Osteoblast (primary cell): Measurements from ENCODE around the gene TMEM129. TPM values are rescaled to one million over a fixed set of nuclear protein-coding genes. Genes with fewer than 3 reads are reported as not detected.

Experiments used
- DNase-seq: peaks from one replicate; pipeline ENCODE4 v3.0.0; 2011; ENCODE audit warnings: low spot score, mixed read lengths; ENCODE audit not compliant: insufficient read length; ENCODE audit errors: missing footprints
- H2AFZ ChIP-seq: 2 replicates; pipeline ENCODE4 v1.6.0; 2011; ENCODE audit warnings: mild to moderate bottlenecking, low read length
- H3K27ac ChIP-seq: 2 replicates; pipeline ENCODE4 v1.5.1; 2011; ENCODE audit warnings: mild to moderate bottlenecking, low read depth, low read length, moderate library complexity
- H3K27me3 ChIP-seq: 2 replicates; pipeline ENCODE4 v1.6.0; 2012; ENCODE audit warnings: mild to moderate bottlenecking, control low read depth, inconsistent platforms, low read length, moderate library complexity; ENCODE audit not compliant: insufficient read depth
- H3K36me3 ChIP-seq: 2 replicates; pipeline ENCODE4 v1.5.1; 2011; ENCODE audit warnings: mild to moderate bottlenecking, low read length, control low read depth, moderate library complexity; ENCODE audit not compliant: insufficient read depth
- H3K4me1 ChIP-seq: 2 replicates; pipeline ENCODE4 v1.5.1; 2011; ENCODE audit warnings: mild to moderate bottlenecking, low read length, control low read depth, moderate library complexity; ENCODE audit not compliant: insufficient read depth
- H3K4me2 ChIP-seq: 2 replicates; pipeline ENCODE4 v1.6.0; 2011; ENCODE audit warnings: mild to moderate bottlenecking, low read length; ENCODE audit not compliant: insufficient read depth
- H3K4me3 ChIP-seq: fragments of 200-600 bp; sonication (generic); 3 replicates; pipeline ENCODE4 v1.5.1; 2012; ENCODE audit warnings: mild to moderate bottlenecking, low read length, inconsistent platforms; ENCODE audit not compliant: insufficient read depth
- H3K79me2 ChIP-seq: 2 replicates; pipeline ENCODE4 v1.6.0; 2012; ENCODE audit warnings: mild to moderate bottlenecking, low read length, control low read depth, inconsistent platforms; ENCODE audit not compliant: insufficient read depth
- H3K9me3 ChIP-seq: 2 replicates; pipeline ENCODE4 v1.5.1; 2011; ENCODE audit warnings: low read depth, low read length, control low read depth
- H4K20me1 ChIP-seq: 2 replicates; pipeline ENCODE4 v1.6.0; 2012; ENCODE audit warnings: mild to moderate bottlenecking, low read length, control low read depth; ENCODE audit not compliant: insufficient read depth
- total RNA-seq: library from RNA; depleted of rRNA; stranded (reverse); fragments of >200 nt; gene quantifications from 2 replicates; pipeline ENCODE4 v1.2.3, GENCODE V29; 2012
- TF ChIP-seq, protein P1 (sequence below): IDR thresholded peaks from 2 replicates; pipeline ENCODE4 v1.5.1; 2011; ENCODE audit warnings: mild to moderate bottlenecking, low read depth, low read length, moderate library complexity; ENCODE audit errors: extremely low read depth

The TMEM129 gene
- total RNA-seq, 1 donor = 38.0 TPM

- Histone ChIP-seq H3K27me3 (no peaks in the 10 kb centered on the region), H3K4me2 (no peak overlapping the region), H3K79me2 (no peaks in the 10 kb centered on the region), H3K36me3 (peaks cover 19% of the 10 kb centered on the region), H2AFZ (no peak overlapping the region), H3K4me3 (no peak overlapping the region), H3K9me3 (no peaks in the 10 kb centered on the region), H3K4me1 (no peaks in the 10 kb centered on the region), H4K20me1 (no peaks in the 10 kb centered on the region), H3K27ac (no peak overlapping the region)
- TF ChIP-seq, protein P1, sequence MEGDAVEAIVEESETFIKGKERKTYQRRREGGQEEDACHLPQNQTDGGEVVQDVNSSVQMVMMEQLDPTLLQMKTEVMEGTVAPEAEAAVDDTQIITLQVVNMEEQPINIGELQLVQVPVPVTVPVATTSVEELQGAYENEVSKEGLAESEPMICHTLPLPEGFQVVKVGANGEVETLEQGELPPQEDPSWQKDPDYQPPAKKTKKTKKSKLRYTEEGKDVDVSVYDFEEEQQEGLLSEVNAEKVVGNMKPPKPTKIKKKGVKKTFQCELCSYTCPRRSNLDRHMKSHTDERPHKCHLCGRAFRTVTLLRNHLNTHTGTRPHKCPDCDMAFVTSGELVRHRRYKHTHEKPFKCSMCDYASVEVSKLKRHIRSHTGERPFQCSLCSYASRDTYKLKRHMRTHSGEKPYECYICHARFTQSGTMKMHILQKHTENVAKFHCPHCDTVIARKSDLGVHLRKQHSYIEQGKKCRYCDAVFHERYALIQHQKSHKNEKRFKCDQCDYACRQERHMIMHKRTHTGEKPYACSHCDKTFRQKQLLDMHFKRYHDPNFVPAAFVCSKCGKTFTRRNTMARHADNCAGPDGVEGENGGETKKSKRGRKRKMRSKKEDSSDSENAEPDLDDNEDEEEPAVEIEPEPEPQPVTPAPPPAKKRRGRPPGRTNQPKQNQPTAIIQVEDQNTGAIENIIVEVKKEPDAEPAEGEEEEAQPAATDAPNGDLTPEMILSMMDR = no peak
- DNase-seq = no peak
Measured at GRCh38 chr4:1745697-1746096, 24.6 kb upstream of the TMEM129 start.

DNA sequence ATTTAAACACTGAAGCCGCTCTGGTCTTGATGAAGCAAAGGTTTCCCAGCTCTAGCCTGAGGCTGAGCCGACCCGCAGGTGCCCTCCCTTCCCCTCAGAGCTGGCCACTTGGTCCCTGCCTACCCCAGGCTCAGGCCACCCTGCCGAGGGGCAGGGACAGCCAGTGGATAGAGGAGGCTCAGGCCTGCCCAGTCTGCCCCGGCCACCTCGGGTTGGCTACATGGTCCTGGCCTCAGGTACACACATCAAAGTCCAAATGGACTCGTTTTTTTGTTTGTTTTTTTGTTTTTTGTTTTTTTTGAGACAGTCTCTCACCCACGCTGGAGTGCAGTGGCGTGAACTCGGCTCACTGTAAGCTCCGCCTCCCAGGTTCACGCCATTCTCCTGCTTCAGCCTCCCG is 24.0 kb upstream of the TMEM129 start:
- no peak for DNase-seq

DNA sequence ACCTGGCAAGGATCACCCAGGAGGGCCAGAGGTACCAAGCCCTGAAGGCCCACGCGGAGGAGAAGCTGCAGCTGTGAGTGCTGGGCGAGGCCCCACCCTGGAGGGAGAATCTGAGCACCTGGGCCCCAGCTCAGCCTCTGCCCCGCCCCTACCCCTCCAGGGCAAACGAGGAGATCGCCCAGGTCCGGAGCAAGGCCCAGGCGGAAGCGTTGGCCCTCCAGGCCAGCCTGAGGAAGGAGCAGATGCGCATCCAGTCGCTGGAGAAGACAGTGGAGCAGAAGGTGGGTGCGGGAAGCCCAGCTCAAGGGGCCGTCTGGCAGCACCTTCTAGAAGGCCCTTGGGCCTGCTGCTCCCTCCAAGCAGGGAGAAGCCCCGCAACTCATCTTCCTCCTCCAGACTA is 23.4 kb upstream of the TMEM129 start:
- DNase-seq = no peak
- TF ChIP-seq, protein P1 = no peak
- Histone ChIP-seq H4K20me1 (no peaks in the 10 kb centered on the region), H3K36me3 (peaks cover 23% of the 10 kb centered on the region), H3K79me2 (no peaks in the 10 kb centered on the region), H2AFZ (no peak overlapping the region), H3K4me2 (no peak overlapping the region), H3K27me3 (no peaks in the 10 kb centered on the region), H3K9me3 (no peaks in the 10 kb centered on the region), H3K4me1 (no peaks in the 10 kb centered on the region), H3K4me3 (no peak overlapping the region), H3K27ac (no peak overlapping the region)

More for the DNA sequence above, 24.0 kb upstream of the TMEM129 start:
- Histone ChIP-seq H2AFZ (no peak overlapping the region), H3K4me2 (no peak overlapping the region), H3K36me3 (peaks cover 23% of the 10 kb centered on the region), H3K9me3 (no peaks in the 10 kb centered on the region), H3K79me2 (no peaks in the 10 kb centered on the region), H3K27ac (no peak overlapping the region), H3K4me1 (no peaks in the 10 kb centered on the region), H3K27me3 (no peaks in the 10 kb centered on the region), H3K4me3 (no peak overlapping the region), H4K20me1 (no peaks in the 10 kb centered on the region)
- TF ChIP-seq, protein P1 = no peak

GRCh38 chr4:1743975-1744374 is 22.9 kb upstream of the TMEM129 start:
- Histone ChIP-seq H3K4me1 (no peaks in the 10 kb centered on the region), H3K9me3 (no peaks in the 10 kb centered on the region)

More at GRCh38 chr4:1743975-1744374, 22.9 kb upstream of the TMEM129 start:
- Histone ChIP-seq H2AFZ (no peak overlapping the region), H3K27me3 (no peaks in the 10 kb centered on the region), H3K4me2 (no peak overlapping the region), H3K36me3 (peaks cover 27% of the 10 kb centered on the region), H3K4me3 (no peak overlapping the region), H4K20me1 (no peaks in the 10 kb centered on the region), H3K79me2 (no peaks in the 10 kb centered on the region), H3K27ac (no peak overlapping the region)
- no peak for DNase-seq
- TF ChIP-seq, protein P1 = no peak
